HG02759 (cell line): ENCODE data around the gene LCLAT1.

Experiments used
- ATAC-seq: cut with Tn5 transposase; IDR thresholded peaks from one replicate; pipeline ENCODE4 v1.9.1; 2021; ENCODE audit warnings: mild to moderate bottlenecking, moderate library complexity; ENCODE audit not compliant: unreplicated experiment

The LCLAT1 gene

DNA sequence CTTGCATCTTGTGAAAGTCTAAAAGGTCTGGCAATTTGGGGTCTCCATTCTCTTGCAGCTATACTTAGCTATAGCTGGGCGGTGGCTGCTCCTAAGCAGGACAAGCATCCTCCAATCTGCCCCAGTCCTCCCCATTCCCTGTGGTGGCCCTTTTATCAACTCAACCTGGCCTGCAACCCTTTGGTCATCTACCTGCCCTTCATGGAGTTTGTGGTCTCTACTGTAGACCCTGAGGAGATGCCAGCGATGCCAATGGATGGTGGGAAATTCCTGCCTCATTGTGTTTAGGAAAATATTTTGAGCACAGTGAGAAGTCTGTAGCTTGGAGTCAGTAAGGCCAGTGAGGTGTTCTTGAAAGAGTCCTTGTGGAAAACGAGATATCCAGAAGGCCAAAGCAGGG is 216.8 kb downstream of the LCLAT1 start:
- ATAC-seq: no peak

DNA sequence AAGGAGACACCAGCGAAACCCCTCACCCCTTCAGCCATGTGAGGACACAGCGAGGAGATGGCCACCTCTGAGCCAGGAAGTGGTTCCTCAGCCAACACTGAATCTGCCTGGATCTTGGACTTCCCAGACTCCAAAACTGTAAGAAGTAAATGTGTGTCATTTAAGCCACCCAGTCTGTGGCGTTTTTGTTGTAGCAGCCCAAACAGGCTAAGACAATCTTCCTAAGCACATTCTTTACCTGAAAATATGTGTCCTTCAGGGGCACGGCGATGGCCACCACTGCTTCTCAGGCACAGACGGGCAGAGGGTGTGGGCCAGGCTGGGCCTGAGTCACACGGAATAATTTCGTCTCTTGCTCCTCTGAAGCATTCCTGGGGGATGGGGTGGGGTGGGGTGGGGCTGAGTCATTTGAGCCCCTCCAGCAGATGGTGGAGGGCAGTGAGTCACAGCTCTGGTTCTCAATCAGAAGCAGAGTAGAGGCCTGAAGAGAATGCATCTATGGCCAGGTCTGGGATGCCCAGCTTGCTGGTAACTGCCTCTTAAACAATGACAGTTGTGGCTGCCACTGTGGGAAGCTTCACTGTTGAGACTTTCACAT is 217.8 kb downstream of the LCLAT1 start:
- no peak for ATAC-seq

DNA sequence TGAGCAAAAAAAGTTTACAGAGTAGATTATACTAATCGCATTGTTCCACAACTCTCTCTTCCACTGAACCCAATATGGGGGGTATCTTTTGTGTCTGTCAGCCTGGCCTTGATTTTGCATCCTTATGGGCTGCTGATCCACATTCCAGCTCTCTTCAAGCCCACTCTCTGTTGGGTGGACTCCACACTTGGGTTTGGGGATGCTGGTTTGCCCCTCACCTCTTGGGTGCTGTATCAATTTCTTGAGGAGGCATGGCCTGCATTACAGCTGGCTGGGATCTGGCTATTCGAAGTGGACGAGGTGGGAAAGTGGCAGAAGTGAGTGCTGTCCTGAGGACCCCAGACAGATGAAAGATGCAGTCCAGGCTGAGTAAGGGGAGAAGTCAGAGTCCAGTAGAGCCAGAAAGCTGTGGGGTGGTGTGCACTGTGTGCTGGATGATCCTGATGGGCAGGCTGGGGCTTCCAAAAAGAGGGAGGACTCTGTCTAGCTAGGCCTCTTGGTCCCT is 218.8 kb downstream of the LCLAT1 start:
- ATAC-seq: no peak

DNA sequence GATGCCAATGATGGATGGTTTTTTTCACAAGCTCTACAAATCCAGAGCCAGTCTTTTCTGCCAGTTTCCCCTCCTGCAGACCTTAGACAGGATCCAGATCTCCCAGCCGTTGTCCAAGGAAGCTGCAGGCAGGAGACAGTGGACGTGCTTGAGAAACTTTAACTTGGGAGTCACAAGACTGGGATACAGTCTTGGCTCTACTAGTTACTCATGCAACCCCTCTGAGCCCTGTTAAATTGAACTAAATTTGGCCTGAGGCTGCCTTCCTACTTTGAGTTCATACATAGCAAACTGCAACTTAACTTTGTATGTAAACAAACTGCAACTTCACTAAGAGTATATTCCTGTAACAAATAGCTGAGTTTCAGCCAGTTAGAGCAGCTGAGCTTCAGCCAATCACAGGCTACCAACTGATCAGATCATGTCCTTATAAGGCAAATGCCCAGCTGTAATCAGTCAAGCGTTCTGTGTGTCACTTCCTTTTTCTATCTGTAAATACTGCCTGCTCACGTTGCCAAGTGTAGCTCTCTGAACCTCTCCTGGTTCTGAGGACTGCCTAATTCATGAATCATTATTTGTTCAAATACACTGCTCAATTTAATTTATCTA is 219.3 kb downstream of the LCLAT1 start:
- ATAC-seq: peak; percentile 48

DNA sequence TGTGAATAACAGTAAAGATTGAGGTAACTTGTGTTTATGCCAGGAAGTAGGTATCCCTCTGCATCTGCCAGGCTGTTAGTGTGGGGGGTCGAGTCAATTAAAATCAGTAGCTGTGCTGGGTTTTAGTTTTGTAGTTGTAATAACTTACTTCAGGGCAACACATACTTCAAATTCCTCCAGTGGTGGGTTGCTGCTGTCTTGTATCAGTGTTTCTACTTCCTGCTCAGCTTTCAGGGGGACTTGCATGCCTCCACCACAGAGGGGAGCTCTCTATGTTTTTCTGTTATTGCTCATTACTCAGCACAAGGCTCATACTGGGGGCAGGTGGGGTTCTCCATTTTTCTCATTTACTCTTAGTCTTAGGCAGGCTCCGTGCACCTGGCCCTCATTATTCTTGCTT is 223.4 kb downstream of the LCLAT1 start:
- ATAC-seq: no peak

DNA sequence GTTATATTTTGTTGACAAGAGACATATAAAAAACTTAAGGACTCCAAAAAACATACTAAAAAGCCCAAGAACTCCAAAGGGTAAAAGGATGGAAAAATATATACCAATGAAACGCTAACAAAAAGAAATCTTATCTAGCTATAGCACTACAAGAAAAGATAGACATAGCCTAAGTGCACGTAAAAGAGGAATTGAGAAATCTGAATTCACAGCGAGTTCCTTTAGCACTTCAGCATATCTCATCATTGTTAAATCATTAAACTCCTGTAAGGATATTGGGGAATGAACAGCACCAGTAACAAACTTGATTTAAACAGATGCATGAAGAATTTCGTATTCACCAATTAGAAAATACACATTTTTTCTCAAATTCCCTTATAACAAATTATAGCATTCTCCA is 226.1 kb downstream of the LCLAT1 start:
- ATAC-seq: no peak

DNA sequence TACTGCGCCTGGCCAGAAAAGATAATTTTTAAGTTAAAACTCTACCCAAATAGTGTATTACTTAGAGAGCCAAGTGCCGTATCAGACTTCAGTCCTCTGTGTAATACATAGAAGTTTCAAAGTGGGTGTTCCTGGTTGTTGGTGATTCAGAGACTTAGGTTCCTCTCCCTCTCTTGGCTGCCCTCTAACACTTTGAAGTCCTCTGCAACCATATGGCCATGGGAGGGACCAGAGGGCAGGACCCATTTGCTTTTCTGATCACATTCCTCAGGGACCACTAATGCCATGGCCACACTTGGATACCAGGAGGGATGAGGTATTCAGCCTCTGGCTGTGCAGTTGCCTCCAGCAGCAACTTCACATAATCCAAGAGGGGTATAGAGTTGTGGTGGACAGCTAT is 228.7 kb downstream of the LCLAT1 start:
- ATAC-seq: no peak

DNA sequence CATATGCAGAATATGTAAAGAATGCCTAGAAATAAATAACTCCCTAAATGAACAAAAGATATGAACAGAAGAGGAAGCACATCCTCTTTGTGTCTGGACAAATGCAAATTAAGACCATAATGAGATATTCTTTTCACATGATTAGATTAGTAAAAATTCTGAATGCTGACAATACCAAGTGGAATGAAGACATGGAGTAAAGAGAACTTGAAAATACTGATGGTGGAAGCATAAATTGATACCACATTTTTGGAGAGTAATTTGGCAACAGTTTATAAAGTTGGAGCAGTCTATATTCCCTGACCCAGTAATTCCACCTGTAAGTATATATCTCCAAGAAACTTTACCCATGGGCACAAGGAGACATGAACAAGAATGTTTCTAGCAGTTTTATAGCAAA is 230.2 kb downstream of the LCLAT1 start:
- no peak for ATAC-seq

DNA sequence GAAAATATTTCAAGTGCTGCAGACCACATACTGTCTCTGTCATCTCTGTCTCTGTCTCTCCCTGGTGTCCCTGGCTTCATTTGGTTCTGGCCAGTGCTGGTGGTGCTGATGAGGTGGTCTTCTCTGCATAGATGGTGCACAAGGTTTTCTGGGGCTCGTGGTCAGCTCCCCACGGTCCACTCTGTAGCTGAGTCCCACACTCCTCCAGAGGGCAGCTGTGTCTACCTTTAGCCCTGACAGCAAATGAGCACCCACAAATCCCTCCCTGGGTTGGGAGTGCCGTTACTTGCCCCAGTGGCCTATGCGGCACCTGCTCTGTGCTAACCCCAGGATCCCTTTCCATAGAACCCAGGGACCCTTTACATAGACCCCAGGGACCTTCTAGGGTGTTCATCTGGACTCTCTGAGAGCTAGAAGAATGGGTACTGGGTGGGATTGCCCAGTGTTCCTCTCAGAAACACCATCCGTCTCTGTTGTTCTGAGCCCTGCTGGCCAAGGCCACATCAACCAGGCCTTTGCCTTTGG is 230.9 kb downstream of the LCLAT1 start:
- ATAC-seq: no peak

DNA sequence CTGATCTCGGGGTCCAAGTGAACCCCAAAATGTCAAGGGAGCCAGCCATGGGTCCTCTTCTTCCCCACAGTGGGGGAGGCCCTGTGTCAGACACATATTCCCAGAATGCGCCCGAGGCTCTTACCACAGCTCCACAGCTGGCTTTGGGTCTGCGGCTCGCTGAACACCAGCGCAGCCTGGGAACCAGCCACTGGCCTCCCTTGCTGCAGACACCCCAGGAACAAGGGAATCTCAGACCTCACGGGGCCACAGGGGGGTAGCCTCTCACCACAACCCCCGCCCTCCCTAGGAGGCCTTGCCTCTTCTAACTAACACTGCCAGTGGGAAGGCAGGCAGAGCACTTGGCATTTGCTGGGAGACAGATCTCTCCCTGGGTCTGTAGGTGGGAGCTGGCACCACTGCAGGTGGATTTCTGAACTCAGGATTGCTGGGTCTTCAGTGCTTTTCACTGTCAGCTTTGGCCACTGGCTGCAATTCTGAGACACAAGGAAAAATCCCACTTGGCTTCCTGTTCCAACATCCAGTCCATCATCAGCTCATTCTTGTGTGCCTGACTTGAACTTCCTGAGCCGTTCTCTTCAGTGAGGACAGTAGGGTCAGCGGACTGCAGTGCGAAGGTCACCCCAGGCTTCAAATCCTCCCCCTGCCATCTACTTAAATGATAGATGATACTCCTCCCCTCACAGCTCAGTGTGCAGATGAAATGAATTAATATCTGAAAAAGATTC is 231.5 kb downstream of the LCLAT1 start:
- no peak for ATAC-seq

DNA sequence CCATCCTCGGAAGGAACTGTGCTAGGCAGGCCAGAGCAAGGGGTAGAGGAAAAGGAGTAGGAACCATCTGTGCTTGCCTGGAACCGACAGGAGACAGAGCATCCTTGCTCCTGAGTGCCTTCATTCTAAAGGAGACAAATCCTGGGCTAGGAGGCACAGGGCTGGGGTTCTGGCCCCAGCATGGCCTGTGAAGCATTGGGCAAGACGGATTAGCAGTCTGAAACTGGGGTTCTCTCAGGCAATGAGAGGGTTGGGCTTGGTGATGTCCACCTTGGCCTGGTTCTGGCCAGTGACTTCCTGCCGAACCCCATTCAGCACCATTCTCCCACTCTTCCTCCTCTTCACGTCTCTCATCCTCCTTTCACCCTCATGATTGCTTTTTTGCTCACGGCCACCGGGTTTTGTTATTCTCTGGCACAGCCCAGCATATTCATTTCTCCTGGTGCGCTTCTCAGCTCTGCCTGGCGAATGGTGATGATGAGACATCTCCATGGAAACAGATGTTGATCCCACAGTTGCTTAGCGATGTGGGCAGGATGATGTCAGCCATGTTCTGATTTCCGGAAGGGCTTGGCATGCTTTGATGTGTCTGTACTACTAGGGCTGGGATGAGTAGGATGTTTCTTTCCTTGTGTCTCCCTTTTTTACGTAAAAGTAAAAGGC is 232.5 kb downstream of the LCLAT1 start:
- no peak for ATAC-seq

DNA sequence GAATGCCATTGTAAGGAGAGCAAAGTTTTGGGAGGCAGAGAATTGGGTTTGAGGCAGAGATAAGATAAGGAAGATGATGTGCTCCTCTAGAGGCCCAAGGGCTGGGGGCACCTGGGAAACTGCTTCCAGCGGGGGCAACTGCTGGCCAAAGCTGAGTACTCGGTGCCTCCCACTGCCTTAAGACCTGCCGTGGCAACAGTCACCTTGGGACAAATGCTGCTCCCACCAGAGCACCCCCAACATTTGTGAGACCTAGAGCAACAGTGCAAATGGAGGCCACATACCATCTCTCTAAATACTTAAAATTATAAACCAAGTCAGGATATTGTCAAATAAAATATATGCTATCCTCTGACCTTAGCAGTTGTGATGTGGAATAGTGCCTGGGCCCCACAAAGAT is 233.1 kb downstream of the LCLAT1 start:
- no peak for ATAC-seq

DNA sequence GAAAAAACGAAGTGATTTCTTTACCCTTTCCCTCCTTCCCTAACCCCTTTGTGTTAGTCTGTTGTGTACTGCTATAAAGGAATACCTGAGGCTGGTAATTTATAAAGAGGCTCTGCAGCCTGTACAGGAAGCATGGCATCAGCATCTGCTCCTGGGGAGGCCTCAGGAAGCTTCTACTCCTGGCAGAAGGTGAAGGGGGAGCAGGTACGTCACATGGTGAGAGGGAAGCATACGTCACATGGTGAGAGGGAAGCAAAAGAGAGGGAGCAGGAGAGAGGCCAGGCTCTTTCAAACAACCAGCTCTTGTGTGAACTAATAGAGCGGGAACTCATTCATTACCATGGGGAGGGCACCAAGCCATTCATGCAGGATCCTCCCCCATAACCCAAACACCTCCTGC is 234.0 kb downstream of the LCLAT1 start:
- no peak for ATAC-seq

DNA sequence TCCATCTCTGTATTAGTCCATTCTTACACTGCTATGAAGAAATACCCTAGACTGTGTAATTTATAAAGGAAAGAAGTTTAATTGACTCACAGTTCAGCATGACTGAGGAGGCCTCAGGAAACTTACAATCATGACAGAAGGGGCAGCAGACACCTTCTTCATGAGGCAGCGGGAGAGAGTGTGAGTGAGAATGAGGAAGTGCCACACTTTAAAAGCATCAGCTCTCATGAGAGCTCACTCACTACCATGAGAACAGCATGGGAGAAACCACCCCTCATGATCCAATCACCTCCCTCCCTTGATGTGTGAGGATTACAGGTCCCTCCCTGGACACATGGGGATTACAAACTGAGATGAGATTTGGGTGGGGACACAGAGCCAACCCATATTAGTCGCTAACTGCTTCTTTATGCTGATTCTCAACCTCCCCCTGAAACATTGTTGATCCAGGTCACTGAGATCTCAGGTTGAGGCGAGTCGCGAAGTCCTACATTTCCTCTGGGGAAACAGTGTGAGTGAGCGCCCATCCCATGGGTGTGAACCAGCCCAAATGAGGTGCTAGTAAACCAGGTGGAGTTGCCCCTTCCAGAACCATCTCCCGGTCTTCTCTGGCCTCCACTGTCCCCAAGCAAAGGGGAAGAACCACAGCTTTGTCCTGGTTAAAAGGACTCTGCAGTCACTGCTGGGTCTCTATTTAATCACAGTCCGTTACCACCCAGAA is 236.3 kb downstream of the LCLAT1 start:
- ATAC-seq: no peak

DNA sequence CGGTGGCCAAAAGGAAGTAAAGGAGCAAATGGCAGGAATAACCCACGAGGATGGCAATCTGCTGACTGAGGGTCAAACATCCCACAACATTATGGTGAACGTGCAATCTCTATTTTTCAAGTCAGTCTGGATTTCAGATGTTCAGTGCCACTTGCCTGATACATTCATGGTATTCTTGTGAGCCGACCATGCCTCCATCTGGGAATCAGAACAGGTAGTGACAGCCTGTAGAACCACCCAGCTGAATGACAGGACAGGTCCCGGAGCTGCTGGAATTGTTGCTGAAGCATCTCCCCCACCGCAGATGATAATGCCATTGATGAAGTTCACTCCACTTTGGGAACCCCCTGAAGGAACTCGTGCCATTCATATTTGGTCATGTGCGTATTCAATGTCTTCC is 237.0 kb downstream of the LCLAT1 start:
- ATAC-seq: no peak

DNA sequence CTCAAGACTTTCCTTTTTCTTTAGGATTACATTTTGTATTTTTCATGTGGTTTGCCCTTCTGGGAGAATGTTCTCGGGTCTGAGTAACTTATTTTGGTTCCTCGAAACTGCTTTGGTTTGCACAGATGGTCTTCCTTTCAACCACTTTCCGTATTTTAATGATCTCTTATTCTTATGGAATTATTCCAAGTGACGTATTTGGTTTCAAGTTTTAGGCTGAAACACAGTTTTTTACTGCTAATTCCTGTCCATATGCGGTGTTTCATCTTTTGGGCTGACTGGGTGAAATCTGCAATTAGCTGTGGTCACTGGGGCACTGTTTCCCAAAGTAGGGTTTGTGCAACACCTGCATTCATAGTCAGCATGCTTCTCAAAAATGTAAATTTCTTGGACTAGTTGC is 237.5 kb downstream of the LCLAT1 start:
- ATAC-seq: no peak

DNA sequence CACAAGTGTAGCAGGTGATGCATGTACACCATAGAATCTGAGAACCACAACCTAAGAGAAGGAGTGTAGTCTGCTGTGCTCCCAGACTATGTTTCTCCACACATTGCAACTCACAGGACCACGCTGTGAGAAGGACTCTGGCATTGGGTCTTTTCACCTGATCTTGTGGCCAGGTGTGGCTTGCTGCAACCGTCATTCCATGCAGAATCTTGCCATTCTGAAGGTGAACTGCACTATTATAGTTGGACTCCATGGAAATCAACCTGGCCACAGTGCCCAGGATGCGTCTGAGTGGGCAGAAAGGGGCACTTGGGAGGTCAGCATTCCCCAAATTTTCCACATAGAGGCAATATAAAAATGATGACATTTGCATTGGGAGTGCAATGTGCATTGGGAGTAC is 237.9 kb downstream of the LCLAT1 start:
- ATAC-seq: no peak

DNA sequence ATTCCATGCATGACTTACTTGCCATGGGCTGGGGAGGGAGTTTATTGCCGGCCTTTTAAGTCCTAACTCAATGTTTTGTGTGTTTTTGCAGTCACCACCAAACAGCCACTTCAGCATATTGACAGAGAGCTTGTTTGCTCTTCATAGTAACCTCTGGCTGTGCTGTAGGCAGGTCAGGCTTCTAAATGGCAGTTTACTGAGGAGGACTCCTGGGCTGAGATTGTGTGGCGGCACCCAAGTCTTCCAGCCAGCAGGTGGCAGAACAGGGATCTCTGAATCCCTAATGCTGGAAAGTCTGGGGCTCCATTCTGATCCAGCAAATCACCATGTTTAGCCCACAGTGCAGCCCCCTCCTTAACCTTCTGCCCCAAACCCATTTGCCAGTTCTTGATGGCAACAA is 239.0 kb downstream of the LCLAT1 start:
- no peak for ATAC-seq

DNA sequence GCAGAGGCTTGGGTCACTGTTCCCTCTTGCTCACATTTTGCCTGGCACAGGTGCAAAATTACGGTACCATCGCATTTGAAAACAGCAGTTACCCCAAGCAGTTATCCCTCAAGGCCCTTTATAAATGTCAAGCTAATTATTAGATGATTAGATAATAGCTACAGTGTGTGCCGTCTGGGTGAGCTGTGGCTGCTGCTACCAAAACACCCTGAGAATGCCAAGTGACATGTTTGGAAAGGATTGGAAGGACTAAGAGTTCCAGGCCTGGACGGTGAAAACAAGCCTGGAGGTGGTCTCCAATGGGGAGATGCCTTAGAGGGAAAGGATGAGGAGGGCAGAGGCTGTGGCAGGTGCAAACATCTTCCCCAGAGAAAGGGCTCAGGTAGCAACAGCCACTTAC is 239.6 kb downstream of the LCLAT1 start:
- ATAC-seq: no peak

DNA sequence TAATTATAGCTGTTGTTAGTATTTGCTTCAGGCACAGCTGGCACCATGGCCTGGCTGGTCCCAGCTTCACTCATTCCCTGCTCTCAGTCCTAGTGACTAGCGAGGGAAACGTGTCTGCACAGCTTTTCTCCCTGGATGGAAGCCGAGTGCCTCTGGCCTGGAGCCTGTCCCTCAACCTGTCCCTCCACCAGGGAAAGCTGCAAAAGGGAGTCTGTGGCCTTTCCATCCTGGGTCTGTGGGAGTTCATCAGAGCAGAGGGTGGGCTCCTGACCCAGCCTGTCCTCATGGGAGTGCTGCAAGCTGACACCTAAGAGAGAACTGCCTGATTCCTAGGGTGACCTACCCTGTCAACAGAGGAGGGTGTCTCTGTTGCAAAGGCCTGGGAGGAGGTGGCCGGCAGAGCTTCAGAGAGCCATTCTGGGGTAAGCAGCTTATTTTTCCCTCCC is 241.9 kb downstream of the LCLAT1 start:
- ATAC-seq: no peak
